Sigmoid colon (tissue), 4 donors: ENCODE measurements around the gene PIAS1.

Experiments
- EP300 ChIP-seq, 4 donors: sonication (generic); formaldehyde crosslinking; IDR thresholded peaks; one replicate each; pipeline ENCODE4 v1.6.1; 2017; ENCODE audit warnings: antibody characterized with exemption in 4 of 4
- POLR2AphosphoS5 ChIP-seq, 4 donors: sonication (generic); formaldehyde crosslinking; IDR thresholded peaks; one replicate each; pipeline ENCODE4 v1.6.1; 2017; ENCODE audit warnings: antibody characterized with exemption in 4 of 4

- TF ChIP-seq POLR2AphosphoS5 (IDR thresholded peaks at IDR 0.05), result no peak
- TF ChIP-seq EP300 (IDR thresholded peaks at IDR 0.05), result no peak
These were observed 155.2 kb downstream of the PIAS1 start for GRCh38 chr15:68209272-68209671.
